ENCODE data around the gene GH2.
"Not testable (repeated sequence)": the region's sequence is repeated elsewhere in the genome, so short reads cannot be mapped to it uniquely, and the experiment has no call there.

GRCh38 chr17:63894821-63895220 lies 13.1 kb upstream of the GH2 start:
- not testable (repeated sequence) for TF ChIP-seq CTCF (IDR thresholded peaks at IDR 0.05; ENCODE audit: extremely low read depth in 1 of 2, insufficient read depth in 1 of 2, low read depth in 1 of 2, low read length in 2 of 2); POLR2AphosphoS5 (IDR thresholded peaks at IDR 0.05; ENCODE audit: insufficient read depth, low read depth, low read length); EZH2 (IDR thresholded peaks at IDR 0.05; ENCODE audit: borderline replicate concordance, low read depth, low read length, severe bottlenecking); FOS (IDR thresholded peaks at IDR 0.05; ENCODE audit: borderline replicate concordance, insufficient read depth, low read length); POLR2A (IDR thresholded peaks at IDR 0.05; ENCODE audit: low read depth, low read length)
